ENCODE measurements around the gene PRKAB1. TPM values are rescaled to one million over a fixed set of nuclear protein-coding genes. Genes with fewer than 3 reads are reported as not detected.

Gene PRKAB1
- total RNA-seq, 2 donors from 2014 or later = 28.8 to 32.0 TPM

DNA sequence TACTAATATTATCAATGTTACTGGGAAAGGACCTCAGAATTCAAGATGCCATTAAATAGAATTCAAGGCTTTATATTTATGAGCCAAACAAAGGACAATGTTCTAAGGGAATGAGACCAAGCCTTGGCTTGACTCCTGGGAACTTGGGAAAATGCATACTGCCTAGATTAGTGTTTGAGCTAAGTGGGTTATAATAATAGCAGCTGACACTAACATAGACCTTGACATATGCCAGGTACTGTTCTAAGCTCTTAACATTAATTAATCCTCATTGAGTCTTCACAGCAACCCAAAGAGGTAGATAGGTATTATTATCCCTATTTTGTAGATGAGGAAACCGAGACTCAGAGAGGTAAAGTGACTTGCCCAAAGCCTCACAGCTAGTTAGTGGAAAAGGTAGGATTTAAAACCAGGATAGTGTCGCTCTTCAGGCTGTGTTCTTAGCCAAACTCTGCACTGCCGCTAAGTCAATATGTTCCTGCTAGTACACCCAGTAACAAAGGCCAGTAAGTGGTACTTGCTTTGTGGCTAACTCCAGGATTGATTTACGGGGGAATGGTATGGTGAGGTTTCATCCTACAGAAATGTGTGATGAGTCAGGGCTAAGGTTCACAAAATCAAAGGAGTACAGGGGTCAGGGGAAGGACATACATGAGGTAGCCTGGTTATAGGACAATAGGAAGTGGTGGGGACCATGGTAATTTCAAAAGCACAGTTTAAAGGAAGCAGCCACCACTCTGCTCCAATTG is 35.8 kb upstream of the PRKAB1 start:
- Histone ChIP-seq H3K9ac (ENCODE audit: extremely low read depth, low read length, poor library complexity, severe bottlenecking) (no peak overlapping the region), H3K27ac (ENCODE audit: low read depth, low read length) (no peak overlapping the region), H3K4me1 (ENCODE audit: control insufficient read depth, insufficient read depth, low read length) (no peaks in the 10 kb centered on the region), H3K27me3 (ENCODE audit: control insufficient read depth, insufficient read depth, low read length, poor library complexity, severe bottlenecking) (peaks cover 28% of the 10 kb centered on the region), H3K9me3 (ENCODE audit: control insufficient read depth, low read length) (no peaks in the 10 kb centered on the region), H3K4me3 (ENCODE audit: low read length) (no peak overlapping the region), H3K36me3 (ENCODE audit: control insufficient read depth, insufficient read depth, low read length) (no peaks in the 10 kb centered on the region)
- Mint-ChIP-seq H3K4me1 (no peaks in the 10 kb centered on the region), H3K27me3 (ENCODE audit: insufficient read depth) (peaks cover 22% of the 10 kb centered on the region), H3K9me3 (no peaks in the 10 kb centered on the region), H3K27ac (no peak overlapping the region), H3K4me3 (no peak overlapping the region), H3K36me3 (ENCODE audit: low read depth) (no peaks in the 10 kb centered on the region)
- no peak for DNase-seq
- TF ChIP-seq, protein P1, sequence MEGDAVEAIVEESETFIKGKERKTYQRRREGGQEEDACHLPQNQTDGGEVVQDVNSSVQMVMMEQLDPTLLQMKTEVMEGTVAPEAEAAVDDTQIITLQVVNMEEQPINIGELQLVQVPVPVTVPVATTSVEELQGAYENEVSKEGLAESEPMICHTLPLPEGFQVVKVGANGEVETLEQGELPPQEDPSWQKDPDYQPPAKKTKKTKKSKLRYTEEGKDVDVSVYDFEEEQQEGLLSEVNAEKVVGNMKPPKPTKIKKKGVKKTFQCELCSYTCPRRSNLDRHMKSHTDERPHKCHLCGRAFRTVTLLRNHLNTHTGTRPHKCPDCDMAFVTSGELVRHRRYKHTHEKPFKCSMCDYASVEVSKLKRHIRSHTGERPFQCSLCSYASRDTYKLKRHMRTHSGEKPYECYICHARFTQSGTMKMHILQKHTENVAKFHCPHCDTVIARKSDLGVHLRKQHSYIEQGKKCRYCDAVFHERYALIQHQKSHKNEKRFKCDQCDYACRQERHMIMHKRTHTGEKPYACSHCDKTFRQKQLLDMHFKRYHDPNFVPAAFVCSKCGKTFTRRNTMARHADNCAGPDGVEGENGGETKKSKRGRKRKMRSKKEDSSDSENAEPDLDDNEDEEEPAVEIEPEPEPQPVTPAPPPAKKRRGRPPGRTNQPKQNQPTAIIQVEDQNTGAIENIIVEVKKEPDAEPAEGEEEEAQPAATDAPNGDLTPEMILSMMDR (conservative IDR thresholded peaks at IDR 0.05) = no peak
- 83 to 90% methylated on average over 2 to 4 of the region's 4 CpGs for WGBS, 2 experiments (ENCODE audit: insufficient coverage in 1 of 2, insufficient read length in 1 of 2)

DNA sequence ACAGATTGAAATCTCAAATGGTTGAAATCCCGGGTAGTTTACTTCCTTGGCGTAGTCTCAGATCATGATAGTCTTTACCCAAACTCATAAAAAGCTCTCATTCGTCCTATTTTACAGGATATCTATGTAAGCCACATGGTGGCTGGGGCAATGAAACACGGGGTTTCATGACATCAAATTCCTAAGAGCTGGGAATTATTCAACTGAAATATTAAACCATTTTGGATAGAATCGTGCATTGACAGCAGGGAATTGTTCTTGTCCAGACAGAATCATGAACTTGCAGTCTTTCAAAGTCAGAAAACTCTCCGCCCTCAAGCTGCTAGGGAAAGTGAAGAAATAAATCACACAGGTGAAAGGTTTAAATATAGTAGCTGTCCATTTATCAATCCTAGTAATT is 33.2 kb upstream of the PRKAB1 start:
- Mint-ChIP-seq H3K9me3 (no peaks in the 10 kb centered on the region), H3K27ac (no peak overlapping the region), H3K36me3 (ENCODE audit: low read depth) (no peaks in the 10 kb centered on the region), H3K4me3 (no peak overlapping the region), H3K4me1 (no peaks in the 10 kb centered on the region), H3K27me3 (ENCODE audit: insufficient read depth) (peaks cover 30% of the 10 kb centered on the region)
- no peaks in the 10 kb centered on the region for H3K4me1 ChIP-seq (ENCODE audit: control insufficient read depth, insufficient read depth, low read length)
- no peak for DNase-seq
- 82 to 86% methylated on average over 1 to 6 of the region's 6 CpGs for WGBS, 2 experiments (ENCODE audit: insufficient coverage in 1 of 2, insufficient read length in 1 of 2)
- no peak overlapping the region for H3K9ac ChIP-seq (ENCODE audit: extremely low read depth, low read length, poor library complexity, severe bottlenecking)
- H3K36me3 ChIP-seq (ENCODE audit: control insufficient read depth, insufficient read depth, low read length) = no peaks in the 10 kb centered on the region
- TF ChIP-seq, protein P1 (conservative IDR thresholded peaks at IDR 0.05) = no peak
- H3K4me3 ChIP-seq (ENCODE audit: low read length) = no peak overlapping the region
- H3K9me3 ChIP-seq (ENCODE audit: control insufficient read depth, low read length) = no peaks in the 10 kb centered on the region
- H3K27me3 ChIP-seq (ENCODE audit: control insufficient read depth, insufficient read depth, low read length, poor library complexity, severe bottlenecking) = peaks cover 38% of the 10 kb centered on the region
- H3K27ac ChIP-seq (ENCODE audit: low read depth, low read length) = no peak overlapping the region

DNA sequence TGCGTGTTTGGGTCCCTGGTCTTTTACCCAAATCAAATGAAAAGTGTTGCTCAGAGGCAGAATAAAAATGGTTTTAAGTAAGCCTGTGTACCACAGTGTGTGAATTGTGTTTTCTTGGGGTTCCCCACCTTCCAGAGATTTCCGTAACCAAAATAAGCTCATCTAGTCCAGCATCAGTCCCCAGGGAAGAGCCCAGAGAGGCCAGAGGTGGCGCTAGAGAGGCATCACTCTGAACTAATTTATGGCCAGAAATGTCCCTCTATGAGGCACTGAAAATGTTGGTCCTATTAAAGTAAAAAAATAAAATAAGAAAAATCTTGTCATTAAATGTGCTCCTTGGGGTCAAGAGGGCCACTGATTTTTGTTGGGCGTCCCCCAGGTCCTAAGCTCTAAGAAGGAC is 24.9 kb upstream of the PRKAB1 start:
- Histone ChIP-seq H3K4me1 (ENCODE audit: control insufficient read depth, insufficient read depth, low read length) (no peaks in the 10 kb centered on the region), H3K4me3 (ENCODE audit: low read length) (no peak overlapping the region), H3K9me3 (ENCODE audit: control insufficient read depth, low read length) (no peaks in the 10 kb centered on the region), H3K27ac (ENCODE audit: low read depth, low read length) (no peak overlapping the region), H3K9ac (ENCODE audit: extremely low read depth, low read length, poor library complexity, severe bottlenecking) (no peak overlapping the region), H3K27me3 (ENCODE audit: control insufficient read depth, insufficient read depth, low read length, poor library complexity, severe bottlenecking) (peaks cover under 1% of the 10 kb centered on the region), H3K36me3 (ENCODE audit: control insufficient read depth, insufficient read depth, low read length) (no peaks in the 10 kb centered on the region)
- TF ChIP-seq, protein P1 (conservative IDR thresholded peaks at IDR 0.05) = peak; percentile 75
- Mint-ChIP-seq H3K4me3 (no peak overlapping the region), H3K9me3 (no peaks in the 10 kb centered on the region), H3K27me3 (ENCODE audit: insufficient read depth) (peaks cover 16% of the 10 kb centered on the region), H3K27ac (no peak overlapping the region), H3K4me1 (no peaks in the 10 kb centered on the region), H3K36me3 (ENCODE audit: low read depth) (no peaks in the 10 kb centered on the region)
- WGBS, 2 experiments (ENCODE audit: insufficient coverage in 1 of 2, insufficient read length in 1 of 2) = 40 to 67% methylated on average over 1 to 4 of the region's 4 CpGs
- DNase-seq = peak; percentile 80
